HL-60 (cell line): ENCODE measurements around the gene HAUS5.

Experiments used
- DNase-seq, 2 experiments: peaks; one replicate each; pipeline ENCODE4 v3.0.0-alpha.2; 2010 to 2020; ENCODE audit warnings: low read depth in 1 of 2, low spot score in 1 of 2
- H3K27ac ChIP-seq: fragments of 250-450 bp; sonication (Bioruptor Pico); replicated peaks from 2 replicates; pipeline ENCODE4 v1.5.1; 2020; ENCODE audit warnings: mild to moderate bottlenecking, moderate library complexity
- H3K27me3 ChIP-seq: fragments of 250-450 bp; sonication (Bioruptor Pico); 2 replicates; pipeline ENCODE4 v1.5.1; 2021; ENCODE audit warnings: mild to moderate bottlenecking, moderate library complexity; ENCODE audit not compliant: insufficient read depth, poor library complexity, severe bottlenecking
- H3K4me3 ChIP-seq: replicated peaks from 2 replicates; pipeline ENCODE4 v1.5.1; 2011; ENCODE audit warnings: mild to moderate bottlenecking, control low read depth, low read length; ENCODE audit not compliant: insufficient read depth
- CTCF ChIP-seq: IDR thresholded peaks from one replicate; pipeline ENCODE4 v1.5.1; 2011; ENCODE audit warnings: low read length, control low read depth, inconsistent platforms; ENCODE audit not compliant: insufficient read depth
- GABPA ChIP-seq: IDR thresholded peaks from 2 replicates; pipeline ENCODE4 v1.6.1; 2012; ENCODE audit warnings: low read depth
- POLR2AphosphoS5 ChIP-seq: IDR thresholded peaks from 2 replicates; pipeline ENCODE4 v1.6.1; 2012; ENCODE audit warnings: low read depth
- REST ChIP-seq: IDR thresholded peaks from 2 replicates; pipeline ENCODE4 v1.6.1; 2012; ENCODE audit warnings: low read depth; ENCODE audit not compliant: insufficient replicate concordance
- SPI1 ChIP-seq: IDR thresholded peaks from 2 replicates; pipeline ENCODE4 v1.6.1; 2012; ENCODE audit warnings: low read depth, mild to moderate bottlenecking, borderline replicate concordance

HAUS5 gene

DNA sequence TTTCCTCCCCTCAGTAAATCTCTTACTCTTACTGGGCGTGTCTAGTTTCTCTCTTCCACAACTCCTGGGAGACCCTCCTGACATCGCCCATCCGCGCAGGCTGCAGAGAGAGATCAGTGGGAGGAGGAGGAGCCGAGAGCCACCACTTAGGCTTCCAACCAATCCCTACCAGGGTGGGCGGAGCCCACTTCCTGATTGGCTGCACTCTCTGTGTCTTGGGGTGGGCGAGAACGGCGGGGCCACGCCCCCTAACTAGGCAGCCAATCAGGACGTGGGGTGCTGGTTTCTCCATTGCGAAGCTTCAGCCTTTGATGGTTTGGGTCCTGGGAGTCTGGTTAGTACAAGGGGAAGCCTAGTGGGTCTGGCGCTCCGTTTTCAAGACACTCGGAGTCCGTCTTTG is 26.7 kb upstream of the HAUS5 start, which contains the start of gene PMIS2:
Gene PMIS2 (plus strand): TSS at position 326 of the 400 bp plus-strand sequence. CDS start 87 bp downstream, outside the sequence.
- Histone ChIP-seq H3K27ac (no peak within 1 kb of the TSS), H3K27me3 (no peaks in the 10 kb centered on the region), H3K4me3 (no peak within 1 kb of the TSS)
- TF ChIP-seq REST, result no peak
- TF ChIP-seq POLR2AphosphoS5, result no peak
- TF ChIP-seq SPI1, result no peak
- TF ChIP-seq GABPA, result no peak
- TF ChIP-seq CTCF, result no peak
- no peak for DNase-seq

GRCh38 chr19:35587321-35587720 is 25.2 kb upstream of the HAUS5 start:
- no peak for TF ChIP-seq SPI1
- TF ChIP-seq POLR2AphosphoS5, result no peak
- no peak for TF ChIP-seq GABPA
- TF ChIP-seq CTCF, result no peak
- no peak for TF ChIP-seq REST
- Histone ChIP-seq H3K27me3 (no peaks in the 10 kb centered on the region), H3K27ac (no peak overlapping the region), H3K4me3 (no peak overlapping the region)
- no peak for DNase-seq

DNA sequence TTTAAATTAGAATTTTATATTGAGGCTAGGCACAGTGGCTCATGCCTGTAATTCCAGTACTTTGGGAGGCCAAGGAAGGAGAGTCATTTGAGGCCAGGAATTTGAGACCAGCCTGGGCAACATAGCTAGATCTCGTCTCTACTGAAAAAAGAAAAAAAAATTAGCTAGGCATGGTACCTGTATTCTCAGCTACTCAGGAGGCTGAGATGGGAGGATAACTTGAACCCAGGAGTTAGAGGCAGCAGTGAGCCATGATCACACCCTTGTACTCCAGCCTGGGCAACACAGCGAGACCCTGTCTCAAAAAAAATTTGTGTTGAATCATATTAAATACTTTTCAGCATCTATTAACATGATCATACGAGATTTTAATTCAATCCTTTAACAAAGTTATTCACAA is 21.7 kb upstream of the HAUS5 start:
- TF ChIP-seq REST, result no peak
- TF ChIP-seq SPI1, result no peak
- no peak for TF ChIP-seq CTCF
- no peak for TF ChIP-seq GABPA
- no peak for TF ChIP-seq POLR2AphosphoS5
- no peak overlapping the region for H3K27ac ChIP-seq
- H3K4me3 ChIP-seq, result no peak overlapping the region
- no peaks in the 10 kb centered on the region for H3K27me3 ChIP-seq
- no peak for DNase-seq
